IPS-18a (cell line): ENCODE results near the gene LYPD6.

Source experiments
- H3K27ac ChIP-seq: one replicate; pipeline ENCODE4 v1.5.1; 2013; ENCODE audit warnings: low read length
- H3K27me3 ChIP-seq: one replicate; pipeline ENCODE4 v1.6.1; 2013; ENCODE audit warnings: mild to moderate bottlenecking, low read length; ENCODE audit not compliant: control insufficient read depth, insufficient read depth
- H3K36me3 ChIP-seq: one replicate; pipeline ENCODE4 v1.6.1; 2013; ENCODE audit warnings: low read depth, low read length; ENCODE audit not compliant: control insufficient read depth
- H3K4me1 ChIP-seq: one replicate; pipeline ENCODE4 v1.6.1; 2013; ENCODE audit warnings: low read depth, low read length; ENCODE audit not compliant: control insufficient read depth
- H3K4me3 ChIP-seq: one replicate; pipeline ENCODE4 v1.5.1; 2013; ENCODE audit warnings: low read length
- H3K9ac ChIP-seq: one replicate; pipeline ENCODE4 v1.6.1; 2013; ENCODE audit warnings: mild to moderate bottlenecking, low read length, moderate library complexity
- H3K9me3 ChIP-seq: one replicate; pipeline ENCODE4 v1.6.1; 2013; ENCODE audit warnings: low read depth, low read length; ENCODE audit not compliant: control insufficient read depth

LYPD6 gene, protein sequence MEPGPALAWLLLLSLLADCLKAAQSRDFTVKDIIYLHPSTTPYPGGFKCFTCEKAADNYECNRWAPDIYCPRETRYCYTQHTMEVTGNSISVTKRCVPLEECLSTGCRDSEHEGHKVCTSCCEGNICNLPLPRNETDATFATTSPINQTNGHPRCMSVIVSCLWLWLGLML

DNA sequence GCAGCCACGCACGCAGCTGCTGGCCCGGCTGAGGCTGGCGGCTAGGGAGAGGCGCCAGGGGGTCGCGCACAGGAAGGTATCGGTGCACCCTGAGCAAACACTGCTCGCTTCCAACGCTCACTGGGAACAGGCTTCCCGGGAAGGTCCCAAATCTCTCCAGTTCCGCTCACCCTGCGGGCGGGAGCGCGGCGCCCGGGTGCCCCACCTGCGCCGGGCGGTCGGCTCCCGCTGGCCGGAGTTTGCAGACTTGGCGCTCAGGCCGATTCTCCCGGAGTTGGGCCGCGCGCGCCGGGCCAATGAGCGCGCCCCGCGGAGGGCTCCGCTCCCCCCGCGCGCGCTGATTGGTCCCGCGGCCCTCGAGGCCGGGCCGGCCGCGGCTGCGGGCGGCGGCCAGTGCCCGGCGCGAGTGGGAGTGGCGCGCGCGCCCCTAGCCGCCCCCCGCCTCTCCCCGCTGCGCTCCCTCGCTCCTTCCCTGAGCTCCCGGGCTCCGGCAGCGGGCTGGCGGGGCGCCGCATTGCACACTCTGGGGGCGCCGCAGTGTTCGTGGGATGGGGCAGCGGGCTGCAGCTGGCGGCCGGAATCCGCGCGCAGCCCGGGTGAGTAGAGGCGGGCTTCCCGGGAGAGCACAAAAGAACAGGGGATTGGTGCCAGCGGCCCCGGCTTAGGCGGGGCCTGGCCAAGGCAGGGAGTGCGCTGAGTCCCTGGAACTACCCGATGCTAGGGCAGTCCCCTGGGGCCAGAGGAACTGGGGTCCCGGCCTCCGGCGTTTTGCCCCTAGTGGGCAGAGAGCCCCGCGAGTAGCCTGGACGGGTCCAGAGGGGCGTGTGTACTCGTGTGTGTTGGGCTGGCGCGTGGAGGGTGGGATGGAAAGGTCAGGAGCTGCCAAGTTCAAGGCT, at the start of gene LYPD6:
TSS of gene LYPD6 (plus strand) at position 461 of the 896 bp plus-strand sequence. CDS start 107,122 bp downstream, outside the sequence.
- peak within 1 kb of the TSS; percentile 37 for H3K27ac ChIP-seq
- peak within 1 kb of the TSS; percentile 95 for H3K4me3 ChIP-seq
- H3K36me3 ChIP-seq = no peaks in the 10 kb centered on the region
- H3K9ac ChIP-seq = peak within 1 kb of the TSS; percentile 58
- H3K27me3 ChIP-seq = peaks cover 22% of the 10 kb centered on the region
- peaks cover 13% of the 10 kb centered on the region for H3K4me1 ChIP-seq
- H3K9me3 ChIP-seq = no peaks in the 10 kb centered on the region

GRCh38 chr2:149281441-149281840, 48.9 kb upstream of the LYPD6 start:
- Histone ChIP-seq H3K36me3 (no peaks in the 10 kb centered on the region), H3K4me3 (no peak overlapping the region), H3K4me1 (no peaks in the 10 kb centered on the region), H3K27ac (no peak overlapping the region), H3K9ac (no peak overlapping the region), H3K9me3 (no peaks in the 10 kb centered on the region), H3K27me3 (no peaks in the 10 kb centered on the region)

- Histone ChIP-seq H3K4me3 (no peak overlapping the region), H3K9ac (no peak overlapping the region), H3K4me1 (peaks cover 37% of the 10 kb centered on the region), H3K27me3 (no peaks in the 10 kb centered on the region), H3K36me3 (no peaks in the 10 kb centered on the region), H3K27ac (no peak overlapping the region), H3K9me3 (no peaks in the 10 kb centered on the region)
Observed at GRCh38 chr2:149290662-149291061, 39.7 kb upstream of the LYPD6 start.

DNA sequence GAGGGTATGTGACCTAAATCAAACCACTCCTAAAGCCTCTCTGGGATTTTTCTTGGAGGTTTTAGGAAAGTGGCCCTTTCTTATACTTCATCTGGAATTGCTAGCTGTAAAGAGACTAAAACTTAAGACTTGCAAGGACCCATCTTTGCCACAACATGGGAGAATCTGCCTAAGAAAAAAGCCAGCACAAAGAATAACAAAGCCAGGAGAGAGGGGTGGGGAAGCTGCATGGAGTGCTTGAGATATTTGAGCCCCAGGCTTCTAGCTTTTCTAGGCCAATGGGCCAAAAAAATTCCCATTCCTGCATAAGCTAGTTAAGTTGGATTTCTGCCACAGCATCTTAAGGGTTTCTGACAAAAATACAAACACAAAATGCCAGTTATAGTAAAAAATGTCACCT, 38.5 kb upstream of the LYPD6 start:
- Histone ChIP-seq H3K27me3 (no peaks in the 10 kb centered on the region), H3K4me3 (peak overlapping the region; percentile 28), H3K9ac (no peak overlapping the region), H3K27ac (no peak overlapping the region), H3K9me3 (no peaks in the 10 kb centered on the region), H3K36me3 (no peaks in the 10 kb centered on the region), H3K4me1 (peaks cover 37% of the 10 kb centered on the region)

- Histone ChIP-seq H3K9ac (no peak overlapping the region), H3K9me3 (no peaks in the 10 kb centered on the region), H3K4me3 (no peak overlapping the region)
Observed at GRCh38 chr2:149296031-149296430, 34.4 kb upstream of the LYPD6 start.

GRCh38 chr2:149307014-149307413, 23.4 kb upstream of the LYPD6 start:
- H3K4me1 ChIP-seq = no peaks in the 10 kb centered on the region
- no peak overlapping the region for H3K27ac ChIP-seq
- no peaks in the 10 kb centered on the region for H3K27me3 ChIP-seq
- no peak overlapping the region for H3K4me3 ChIP-seq
- no peaks in the 10 kb centered on the region for H3K9me3 ChIP-seq
- H3K36me3 ChIP-seq = no peaks in the 10 kb centered on the region
- no peak overlapping the region for H3K9ac ChIP-seq

More at GRCh38 chr2:149296031-149296430, 34.4 kb upstream of the LYPD6 start:
- Histone ChIP-seq H3K36me3 (no peaks in the 10 kb centered on the region), H3K27ac (no peak overlapping the region), H3K27me3 (no peaks in the 10 kb centered on the region), H3K4me1 (peaks cover 27% of the 10 kb centered on the region)

- no peaks in the 10 kb centered on the region for H3K9me3 ChIP-seq
- peaks cover 20% of the 10 kb centered on the region for H3K4me1 ChIP-seq
- no peak overlapping the region for H3K9ac ChIP-seq
- no peaks in the 10 kb centered on the region for H3K36me3 ChIP-seq
- peaks cover 5% of the 10 kb centered on the region for H3K27me3 ChIP-seq
- no peak overlapping the region for H3K27ac ChIP-seq
- no peak overlapping the region for H3K4me3 ChIP-seq
Observed at GRCh38 chr2:149310349-149310748, 20.0 kb upstream of the LYPD6 start.

GRCh38 chr2:149312039-149312438, 18.3 kb upstream of the LYPD6 start:
- no peak overlapping the region for H3K4me3 ChIP-seq
- peaks cover 5% of the 10 kb centered on the region for H3K27me3 ChIP-seq
- H3K27ac ChIP-seq = no peak overlapping the region
- H3K36me3 ChIP-seq = no peaks in the 10 kb centered on the region
- peaks cover 25% of the 10 kb centered on the region for H3K4me1 ChIP-seq
- no peak overlapping the region for H3K9ac ChIP-seq
- H3K9me3 ChIP-seq = no peaks in the 10 kb centered on the region

- H3K4me3 ChIP-seq = no peak overlapping the region
- no peak overlapping the region for H3K9ac ChIP-seq
- no peaks in the 10 kb centered on the region for H3K36me3 ChIP-seq
- H3K4me1 ChIP-seq = peaks cover 25% of the 10 kb centered on the region
- H3K27ac ChIP-seq = no peak overlapping the region
- H3K27me3 ChIP-seq = peaks cover 5% of the 10 kb centered on the region
- no peaks in the 10 kb centered on the region for H3K9me3 ChIP-seq
Observed at GRCh38 chr2:149313512-149313972, 16.8 kb upstream of the LYPD6 start.

DNA sequence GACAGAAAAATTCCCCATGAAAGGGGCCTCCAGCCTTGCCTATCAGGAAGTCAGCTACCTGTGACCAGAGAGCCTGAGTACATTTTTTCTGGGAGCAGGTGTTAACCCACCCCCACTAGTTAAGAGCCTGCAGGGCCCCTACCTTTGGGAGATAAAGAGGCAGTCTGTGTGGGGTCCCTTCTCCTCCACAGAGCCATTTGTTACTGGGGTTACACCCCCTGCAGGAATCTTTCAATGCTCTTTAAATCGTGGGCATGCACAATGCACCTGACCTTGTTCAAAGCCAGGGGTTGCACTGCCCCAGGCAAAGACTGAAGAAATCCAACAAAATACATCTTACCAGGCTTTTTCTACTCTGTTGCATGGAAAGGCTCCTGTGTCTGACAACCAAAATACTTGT, 15.7 kb upstream of the LYPD6 start:
- Histone ChIP-seq H3K27ac (no peak overlapping the region), H3K27me3 (peaks cover 5% of the 10 kb centered on the region), H3K4me1 (peaks cover 25% of the 10 kb centered on the region), H3K9ac (no peak overlapping the region), H3K4me3 (peak overlapping the region; percentile 7), H3K9me3 (no peaks in the 10 kb centered on the region), H3K36me3 (no peaks in the 10 kb centered on the region)

- no peak overlapping the region for H3K4me3 ChIP-seq
- no peak overlapping the region for H3K9ac ChIP-seq
- H3K36me3 ChIP-seq = no peaks in the 10 kb centered on the region
- peaks cover 25% of the 10 kb centered on the region for H3K4me1 ChIP-seq
- no peaks in the 10 kb centered on the region for H3K9me3 ChIP-seq
- no peak overlapping the region for H3K27ac ChIP-seq
- H3K27me3 ChIP-seq = peaks cover 5% of the 10 kb centered on the region
Observed at GRCh38 chr2:149315461-149315860, 14.9 kb upstream of the LYPD6 start.
